Mammary epithelial cell (primary cell): ENCODE results near the gene RTN4.

Experiments used
- EZH2 ChIP-seq: IDR thresholded peaks from 2 replicates; pipeline ENCODE4 v1.6.1; 2012; ENCODE audit warnings: low read length, inconsistent platforms, borderline replicate concordance
- TF ChIP-seq, protein P1 (sequence below), 2 donors: IDR thresholded peaks in 1 of 2; conservative IDR thresholded peaks in 1 of 2; 2 replicates each; pipeline ENCODE4 v1.5.1; 2011 to 2012; ENCODE audit warnings: inconsistent platforms in 2 of 2, low read length in 2 of 2, mild to moderate bottlenecking in 2 of 2, control low read depth in 1 of 2, low read depth in 1 of 2; ENCODE audit not compliant: insufficient read depth in 1 of 2; ENCODE audit errors: extremely low read depth in 1 of 2

DNA sequence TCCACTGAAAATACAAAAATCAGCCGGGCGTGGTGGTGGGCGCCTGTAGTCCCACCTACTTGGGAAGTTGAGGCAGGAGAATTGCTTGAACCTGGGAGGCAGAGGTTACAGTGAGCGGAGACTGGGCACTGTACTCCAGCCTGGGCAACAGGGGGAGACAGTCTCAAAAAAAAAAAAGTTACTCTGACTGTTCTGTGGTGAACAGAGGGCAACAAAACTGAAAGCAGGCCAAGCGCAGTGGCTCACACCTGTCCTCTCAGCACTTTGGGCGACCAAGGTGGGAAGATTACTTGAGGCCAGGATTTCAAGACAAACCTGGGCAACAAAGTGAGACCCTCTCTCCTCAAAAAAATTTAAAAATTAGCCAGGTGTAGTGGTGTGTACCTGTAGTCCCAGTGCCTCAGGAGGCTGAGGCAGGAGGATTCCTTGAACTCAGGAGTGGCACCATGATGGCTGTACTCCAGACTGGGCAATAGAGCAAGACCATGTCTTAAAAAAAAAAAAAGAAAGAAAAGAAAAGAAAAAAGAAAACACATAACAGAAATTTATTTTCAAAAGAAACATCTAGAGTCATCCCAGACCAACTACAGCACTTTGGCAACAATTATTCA, 13.6 kb upstream of the RTN4 start:
- TF ChIP-seq, protein P1, sequence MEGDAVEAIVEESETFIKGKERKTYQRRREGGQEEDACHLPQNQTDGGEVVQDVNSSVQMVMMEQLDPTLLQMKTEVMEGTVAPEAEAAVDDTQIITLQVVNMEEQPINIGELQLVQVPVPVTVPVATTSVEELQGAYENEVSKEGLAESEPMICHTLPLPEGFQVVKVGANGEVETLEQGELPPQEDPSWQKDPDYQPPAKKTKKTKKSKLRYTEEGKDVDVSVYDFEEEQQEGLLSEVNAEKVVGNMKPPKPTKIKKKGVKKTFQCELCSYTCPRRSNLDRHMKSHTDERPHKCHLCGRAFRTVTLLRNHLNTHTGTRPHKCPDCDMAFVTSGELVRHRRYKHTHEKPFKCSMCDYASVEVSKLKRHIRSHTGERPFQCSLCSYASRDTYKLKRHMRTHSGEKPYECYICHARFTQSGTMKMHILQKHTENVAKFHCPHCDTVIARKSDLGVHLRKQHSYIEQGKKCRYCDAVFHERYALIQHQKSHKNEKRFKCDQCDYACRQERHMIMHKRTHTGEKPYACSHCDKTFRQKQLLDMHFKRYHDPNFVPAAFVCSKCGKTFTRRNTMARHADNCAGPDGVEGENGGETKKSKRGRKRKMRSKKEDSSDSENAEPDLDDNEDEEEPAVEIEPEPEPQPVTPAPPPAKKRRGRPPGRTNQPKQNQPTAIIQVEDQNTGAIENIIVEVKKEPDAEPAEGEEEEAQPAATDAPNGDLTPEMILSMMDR (conservative IDR thresholded peaks at IDR 0.05 in 1 of 2, IDR thresholded peaks at IDR 0.05 in 1 of 2; ENCODE audit: extremely low read depth in 1 of 2, insufficient read depth in 1 of 2, low read depth in 1 of 2, low read length in 2 of 2) = no peak
- no peak for TF ChIP-seq EZH2
